Karpas-422 (cell line): ENCODE data around the gene SEMA5B. TPM values are rescaled to one million over a fixed set of nuclear protein-coding genes. Genes with fewer than 3 reads are reported as not detected.
A peak's percentile ranks its signal among the peaks of the same experiment; 100 is the strongest.

Source experiments
- DNase-seq: peaks from one replicate; pipeline ENCODE4 v3.0.0-alpha.2; 2015
- H2AFZ ChIP-seq: fragments of 200-600 bp; sonication (generic); 2 replicates; pipeline ENCODE4 v1.6.1; 2014; ENCODE audit warnings: antibody characterized with exemption, low read length, mixed read lengths
- H3K27ac ChIP-seq: fragments of 200-600 bp; sonication (generic); 2 replicates; pipeline ENCODE4 v1.5.1; 2014; ENCODE audit warnings: mild to moderate bottlenecking, low read length, moderate library complexity
- H3K27me3 ChIP-seq: fragments of 200-600 bp; sonication (generic); 2 replicates; pipeline ENCODE4 v1.6.1; 2014; ENCODE audit warnings: low read length, mixed read lengths
- H3K36me3 ChIP-seq: fragments of 200-600 bp; sonication (generic); 2 replicates; pipeline ENCODE4 v1.6.1; 2014; ENCODE audit warnings: low read length, mixed read lengths; ENCODE audit not compliant: insufficient read depth
- H3K4me1 ChIP-seq: fragments of 200-600 bp; sonication (generic); 2 replicates; pipeline ENCODE4 v1.6.1; 2014; ENCODE audit warnings: mild to moderate bottlenecking, low read length, mixed read lengths
- H3K4me2 ChIP-seq: fragments of 200-600 bp; sonication (generic); 2 replicates; pipeline ENCODE4 v1.6.1; 2014; ENCODE audit warnings: low read length, low read depth, mild to moderate bottlenecking; ENCODE audit not compliant: poor library complexity, severe bottlenecking
- H3K4me3 ChIP-seq: fragments of 200-600 bp; sonication (generic); 2 replicates; pipeline ENCODE4 v1.5.1; 2014; ENCODE audit warnings: mild to moderate bottlenecking, antibody characterized with exemption, low read length, mixed read lengths
- H3K79me2 ChIP-seq: fragments of 200-600 bp; sonication (generic); 2 replicates; pipeline ENCODE4 v1.6.1; 2014; ENCODE audit warnings: mild to moderate bottlenecking, low read length, mixed read lengths
- H3K9ac ChIP-seq: fragments of 200-600 bp; sonication (generic); 2 replicates; pipeline ENCODE4 v1.6.0; 2014; ENCODE audit warnings: low read length
- H3K9me2 ChIP-seq: fragments of 200-600 bp; sonication (generic), shearing (Covaris generic); replicated peaks from 2 replicates; pipeline ENCODE4 v1.6.0; 2014; ENCODE audit warnings: mild to moderate bottlenecking, low read length, moderate library complexity; ENCODE audit not compliant: insufficient read depth
- H3K9me3 ChIP-seq: fragments of 300-700, 200-600 bp; sonication (generic); 2 replicates; pipeline ENCODE4 v1.6.1; 2014; ENCODE audit warnings: low read length, mixed read lengths
- H4K20me1 ChIP-seq: fragments of 200-600 bp; sonication (generic); 2 replicates; pipeline ENCODE4 v1.6.1; 2014; ENCODE audit warnings: mild to moderate bottlenecking, antibody characterized with exemption, low read length, low read depth; ENCODE audit not compliant: insufficient read depth
- total RNA-seq: library from RNA; depleted of rRNA; stranded (reverse); fragments of >200 nt; shearing (Covaris generic); gene quantifications from 2 replicates; pipeline ENCODE4 v1.2.3, GENCODE V29; 2014; ENCODE audit warnings: low replicate concordance

SEMA5B gene
- total RNA-seq, 1 experiment from 2014 or later = not detected

DNA sequence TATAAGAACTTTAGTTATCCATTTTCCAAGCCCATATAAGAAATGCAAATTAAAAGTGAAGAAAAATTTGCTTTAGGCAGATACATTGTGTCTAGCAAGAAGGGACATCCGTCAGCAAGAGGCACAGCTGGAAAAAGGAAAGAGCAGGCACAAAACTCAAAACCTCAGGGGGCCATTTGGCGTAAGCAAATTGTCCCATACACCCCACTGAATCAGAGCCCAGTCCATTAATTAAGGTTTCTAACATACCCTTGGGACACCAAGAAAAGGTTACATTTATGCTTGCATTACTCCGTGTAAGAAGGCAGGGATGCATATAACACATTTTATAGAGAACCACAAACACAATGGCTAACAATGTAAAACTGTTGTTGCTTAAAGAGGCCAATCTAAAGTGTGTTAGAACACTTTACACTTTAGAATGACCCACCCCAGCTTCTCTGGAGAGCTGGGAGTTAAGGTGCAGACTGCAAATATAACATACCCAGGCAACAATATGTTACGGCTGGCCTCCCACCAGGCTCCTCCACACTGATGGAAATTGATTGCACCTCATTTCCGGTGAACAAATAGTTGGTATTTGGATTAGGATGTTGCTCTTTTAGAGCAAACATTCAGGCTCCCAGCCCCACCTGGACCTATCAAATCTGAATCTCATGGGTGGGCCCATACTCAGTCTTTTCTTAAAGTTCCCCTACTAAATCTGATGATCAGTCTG lies 23.2 kb downstream of the SEMA5B start:
- DNase-seq = peak; percentile 80
- Histone ChIP-seq H3K36me3 (no peaks in the 10 kb centered on the region), H3K4me1 (peaks cover 52% of the 10 kb centered on the region), H3K4me3 (peak overlapping the region; percentile 11; the same call in 1 of the 2 replicates), H3K79me2 (no peaks in the 10 kb centered on the region), H2AFZ (no peak overlapping the region), H3K27ac (no peak overlapping the region), H4K20me1 (peaks cover 27% of the 10 kb centered on the region; the same call in 1 of the 2 replicates), H3K9me3 (no peaks in the 10 kb centered on the region), H3K9me2 (no peaks in the 10 kb centered on the region), H3K9ac (no peak overlapping the region), H3K27me3 (no peaks in the 10 kb centered on the region), H3K4me2 (peak overlapping the region; percentile 67)

DNA sequence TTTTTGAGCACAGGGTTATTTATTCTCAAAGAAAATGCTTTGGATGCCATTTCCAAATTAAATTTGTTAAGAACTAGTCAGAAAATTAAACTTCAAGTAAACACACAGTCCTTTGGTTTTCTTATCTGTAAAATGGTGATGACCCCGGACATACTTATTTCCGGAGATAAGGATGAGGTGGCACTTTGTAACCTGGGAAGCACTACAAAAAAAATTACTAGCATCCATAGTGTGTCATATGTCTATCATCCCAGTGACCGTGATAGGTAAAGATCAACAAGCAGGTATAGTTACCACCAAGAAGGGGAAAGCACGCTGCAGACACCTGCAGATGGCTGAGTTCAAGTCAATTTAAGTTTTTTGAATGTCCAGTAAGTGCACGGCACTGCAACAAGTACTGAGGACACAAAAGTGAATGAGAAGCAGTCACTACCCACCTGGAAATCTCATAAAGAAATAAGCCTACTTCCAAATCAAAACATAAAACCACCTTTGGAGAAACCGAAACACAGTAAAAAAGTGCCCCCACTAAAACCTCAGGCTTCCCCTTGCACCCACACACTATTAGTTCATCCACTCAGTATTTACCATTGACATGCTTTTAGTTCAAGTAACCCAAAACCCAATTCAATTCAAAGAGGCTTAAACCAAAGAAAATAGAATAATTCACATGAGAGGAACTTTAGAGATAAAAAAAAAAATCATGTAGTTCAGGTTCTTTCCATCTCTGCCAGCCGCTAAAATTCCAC lies 24.6 kb downstream of the SEMA5B start:
- Histone ChIP-seq H2AFZ (no peak overlapping the region), H3K9me3 (no peaks in the 10 kb centered on the region), H3K4me2 (no peak overlapping the region), H3K4me3 (no peak overlapping the region), H4K20me1 (peaks cover 27% of the 10 kb centered on the region; the same call in 1 of the 2 replicates), H3K36me3 (no peaks in the 10 kb centered on the region), H3K27me3 (no peaks in the 10 kb centered on the region), H3K4me1 (peaks cover 58% of the 10 kb centered on the region), H3K9ac (no peak overlapping the region), H3K79me2 (no peaks in the 10 kb centered on the region), H3K27ac (no peak overlapping the region), H3K9me2 (no peaks in the 10 kb centered on the region)
- DNase-seq = no peak

DNA sequence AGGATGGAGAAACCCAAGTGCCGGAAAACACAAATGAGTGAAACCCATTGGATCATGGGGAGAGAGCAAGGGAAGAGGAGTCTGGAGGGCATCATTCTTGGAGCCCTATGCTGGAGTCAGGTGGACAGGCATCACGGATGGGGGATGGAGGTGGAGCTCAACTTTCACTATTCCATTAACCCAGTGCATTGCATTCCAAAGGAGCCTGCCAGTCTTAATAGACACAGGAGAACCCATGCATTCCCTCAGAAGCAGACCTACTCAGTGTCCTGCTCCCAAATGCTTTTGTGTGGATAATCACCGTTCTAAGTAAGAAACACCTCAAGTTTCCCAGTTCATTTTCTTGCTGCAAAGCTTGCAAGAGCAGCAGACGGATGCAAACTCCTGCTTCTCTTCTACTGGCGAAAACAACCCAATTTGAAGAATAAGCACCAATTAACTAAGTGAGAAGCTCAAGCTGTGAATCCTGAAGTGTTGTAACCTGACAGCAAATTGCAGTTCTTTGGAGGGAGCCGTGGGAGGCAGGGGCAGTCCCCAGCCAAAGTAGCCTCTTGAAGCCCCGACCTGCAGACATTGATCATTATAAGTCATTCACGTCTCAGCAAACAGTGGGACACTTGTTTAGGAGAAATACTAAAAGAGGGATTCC lies 25.3 kb downstream of the SEMA5B start:
- no peak overlapping the region for H3K9ac ChIP-seq
- H3K4me2 ChIP-seq = no peak overlapping the region
- H2AFZ ChIP-seq = no peak overlapping the region
- no peaks in the 10 kb centered on the region for H3K9me3 ChIP-seq
- no peaks in the 10 kb centered on the region for H3K36me3 ChIP-seq
- H3K4me1 ChIP-seq = peaks cover 56% of the 10 kb centered on the region
- H3K27me3 ChIP-seq = no peaks in the 10 kb centered on the region
- H3K4me3 ChIP-seq = no peak overlapping the region
- DNase-seq = no peak
- no peaks in the 10 kb centered on the region for H3K9me2 ChIP-seq
- no peak overlapping the region for H3K27ac ChIP-seq
- no peaks in the 10 kb centered on the region for H3K79me2 ChIP-seq
- H4K20me1 ChIP-seq = peaks cover 24% of the 10 kb centered on the region; the same call in 1 of the 2 replicates

DNA sequence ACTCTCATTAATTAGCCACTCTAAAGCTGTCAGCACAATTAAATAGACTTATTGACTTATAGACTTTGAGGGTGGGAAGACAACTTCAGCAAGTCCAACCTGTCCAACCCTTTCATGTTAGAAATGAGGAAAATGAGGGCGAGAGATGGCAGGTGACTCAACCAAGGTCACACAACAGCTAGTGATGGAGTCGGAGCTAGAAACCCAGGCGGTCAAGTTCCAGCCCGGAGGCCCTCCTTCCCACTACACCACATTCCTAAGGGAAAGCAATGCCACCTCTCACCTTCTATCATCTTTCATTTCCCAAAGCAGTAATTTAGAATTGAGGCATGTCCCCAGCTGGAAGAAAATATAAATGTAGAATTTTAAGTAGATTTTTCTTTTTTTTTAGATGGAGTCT lies 28.7 kb downstream of the SEMA5B start:
- no peak overlapping the region for H3K4me3 ChIP-seq
- no peaks in the 10 kb centered on the region for H3K79me2 ChIP-seq
- H3K9me3 ChIP-seq = no peaks in the 10 kb centered on the region
- no peak overlapping the region for H3K9ac ChIP-seq
- H3K9me2 ChIP-seq = no peaks in the 10 kb centered on the region
- no peaks in the 10 kb centered on the region for H3K36me3 ChIP-seq
- H3K27ac ChIP-seq = no peak overlapping the region
- H3K4me1 ChIP-seq = peaks cover 29% of the 10 kb centered on the region
- H2AFZ ChIP-seq = no peak overlapping the region
- H3K27me3 ChIP-seq = no peaks in the 10 kb centered on the region
- DNase-seq = no peak
- no peak overlapping the region for H3K4me2 ChIP-seq
- peaks cover 13% of the 10 kb centered on the region; the same call in 1 of the 2 replicates for H4K20me1 ChIP-seq

DNA sequence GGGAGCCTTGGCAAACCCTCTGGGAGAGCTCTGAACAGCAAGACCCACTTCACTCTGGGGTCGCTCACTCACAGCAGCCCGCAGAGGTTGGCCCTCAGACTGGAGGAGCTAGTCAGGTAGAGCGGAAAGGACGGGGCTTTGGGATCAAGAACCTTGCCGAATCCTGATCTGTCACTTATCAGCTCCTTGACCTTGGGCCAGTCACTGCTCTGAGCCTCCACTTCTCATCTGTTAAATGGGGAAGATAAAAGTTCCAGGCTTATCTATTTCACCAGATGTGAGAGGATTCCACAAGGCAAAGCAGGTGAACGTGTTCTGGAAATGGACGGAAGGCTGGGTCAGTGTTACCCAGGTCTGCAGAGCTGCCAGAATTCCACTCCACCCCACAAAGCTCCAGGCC lies 29.4 kb downstream of the SEMA5B start:
- H3K9me3 ChIP-seq = no peaks in the 10 kb centered on the region
- no peaks in the 10 kb centered on the region for H3K36me3 ChIP-seq
- no peak overlapping the region for H3K9ac ChIP-seq
- H3K4me1 ChIP-seq = peaks cover 24% of the 10 kb centered on the region
- no peak for DNase-seq
- peaks cover 12% of the 10 kb centered on the region; the same call in 1 of the 2 replicates for H4K20me1 ChIP-seq
- no peak overlapping the region for H2AFZ ChIP-seq
- no peak overlapping the region for H3K27ac ChIP-seq
- H3K4me2 ChIP-seq = no peak overlapping the region
- no peak overlapping the region for H3K4me3 ChIP-seq
- H3K27me3 ChIP-seq = no peaks in the 10 kb centered on the region
- no peaks in the 10 kb centered on the region for H3K9me2 ChIP-seq
- no peaks in the 10 kb centered on the region for H3K79me2 ChIP-seq

DNA sequence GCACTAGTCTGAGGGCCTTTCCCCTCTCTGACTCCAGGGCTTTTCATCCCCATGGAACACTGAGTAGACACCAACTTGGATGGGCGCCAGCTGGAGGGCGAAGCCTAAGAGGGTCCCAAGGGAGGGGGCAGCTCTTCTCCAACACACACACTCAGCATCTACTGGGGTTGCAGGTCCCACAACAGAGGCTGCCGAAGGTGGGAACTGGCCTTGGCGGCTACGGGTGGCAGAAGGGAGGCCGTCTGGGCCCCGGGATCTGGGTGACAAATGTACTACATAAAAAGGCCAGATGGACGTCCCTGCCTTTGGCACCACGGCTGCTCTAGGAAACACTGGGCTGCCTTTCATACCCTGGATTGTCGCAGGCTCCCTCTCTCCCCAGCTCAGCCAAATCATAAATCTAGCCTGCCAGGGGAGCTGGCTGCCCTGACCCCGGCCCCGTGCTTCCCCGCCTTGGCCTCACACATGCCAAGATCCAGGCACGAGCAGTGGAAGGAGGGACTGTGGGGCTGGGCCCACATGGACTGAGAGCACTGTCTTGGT lies 31.5 kb downstream of the SEMA5B start:
- Histone ChIP-seq H3K9me3 (no peaks in the 10 kb centered on the region), H3K4me2 (no peak overlapping the region), H3K79me2 (no peaks in the 10 kb centered on the region), H3K27ac (no peak overlapping the region), H4K20me1 (no peaks in the 10 kb centered on the region; the same call in 1 of the 2 replicates), H3K36me3 (no peaks in the 10 kb centered on the region), H3K4me1 (peaks cover 15% of the 10 kb centered on the region), H3K4me3 (no peak overlapping the region), H3K27me3 (no peaks in the 10 kb centered on the region), H3K9me2 (no peaks in the 10 kb centered on the region), H3K9ac (no peak overlapping the region), H2AFZ (no peak overlapping the region)
- DNase-seq = no peak

DNA sequence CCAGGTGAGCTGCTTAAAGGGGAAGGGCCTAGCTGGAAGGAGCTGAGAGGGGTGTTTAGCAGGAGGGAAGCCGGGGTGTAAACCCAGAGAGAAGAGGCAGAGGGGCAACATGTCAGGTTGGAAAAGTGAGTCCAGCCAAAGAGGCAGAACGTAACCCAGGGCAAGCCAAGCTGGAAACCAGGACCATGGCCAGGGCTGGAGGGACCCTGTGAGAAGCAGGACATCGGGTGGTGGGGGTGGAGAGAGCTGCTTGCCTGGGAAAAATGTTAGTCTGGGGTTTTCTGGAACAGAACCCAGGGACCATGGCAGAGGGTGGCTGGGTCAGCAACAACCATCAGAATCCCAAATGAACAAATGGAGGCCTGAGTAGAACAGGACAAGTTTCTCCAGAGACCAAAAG lies 32.6 kb downstream of the SEMA5B start:
- Histone ChIP-seq H3K9me2 (no peaks in the 10 kb centered on the region), H3K27ac (no peak overlapping the region), H3K4me2 (no peak overlapping the region), H3K9ac (no peak overlapping the region), H3K79me2 (no peaks in the 10 kb centered on the region), H3K4me3 (no peak overlapping the region), H3K4me1 (peaks cover 21% of the 10 kb centered on the region), H4K20me1 (no peaks in the 10 kb centered on the region; the same call in 1 of the 2 replicates), H3K27me3 (no peaks in the 10 kb centered on the region), H3K36me3 (no peaks in the 10 kb centered on the region), H3K9me3 (no peaks in the 10 kb centered on the region), H2AFZ (no peak overlapping the region)
- DNase-seq = no peak
